D721Med (cell line): ENCODE measurements around the gene SNF8.
"Not testable (repeated sequence)": the region's sequence is repeated elsewhere in the genome, so short reads cannot be mapped to it uniquely, and the experiment has no call there.

Source experiments
- DNase-seq: peaks from one replicate; pipeline ENCODE4 v3.0.0; 2011; ENCODE audit warnings: low spot score; ENCODE audit not compliant: insufficient read length
- FAIRE-seq: peaks from 2 replicates; lab custom pipeline; 2011; peaks lifted over from hg19 to GRCh38; lab: Jason Lieb, UNC
- TF ChIP-seq, protein P1 (sequence below): IDR thresholded peaks from 2 replicates; pipeline ENCODE4 v1.5.1; 2012; ENCODE audit warnings: mild to moderate bottlenecking, control low read depth; ENCODE audit not compliant: insufficient read depth; ENCODE audit errors: missing control alignments

Gene SNF8

GRCh38 chr17:48961516-48962233 lies 17.0 kb upstream of the SNF8 start:
- DNase-seq: no peak
- FAIRE-seq: no peak

GRCh38 chr17:48960834-48961515 lies 16.3 kb upstream of the SNF8 start:
- no peak for FAIRE-seq
- TF ChIP-seq, protein P1, sequence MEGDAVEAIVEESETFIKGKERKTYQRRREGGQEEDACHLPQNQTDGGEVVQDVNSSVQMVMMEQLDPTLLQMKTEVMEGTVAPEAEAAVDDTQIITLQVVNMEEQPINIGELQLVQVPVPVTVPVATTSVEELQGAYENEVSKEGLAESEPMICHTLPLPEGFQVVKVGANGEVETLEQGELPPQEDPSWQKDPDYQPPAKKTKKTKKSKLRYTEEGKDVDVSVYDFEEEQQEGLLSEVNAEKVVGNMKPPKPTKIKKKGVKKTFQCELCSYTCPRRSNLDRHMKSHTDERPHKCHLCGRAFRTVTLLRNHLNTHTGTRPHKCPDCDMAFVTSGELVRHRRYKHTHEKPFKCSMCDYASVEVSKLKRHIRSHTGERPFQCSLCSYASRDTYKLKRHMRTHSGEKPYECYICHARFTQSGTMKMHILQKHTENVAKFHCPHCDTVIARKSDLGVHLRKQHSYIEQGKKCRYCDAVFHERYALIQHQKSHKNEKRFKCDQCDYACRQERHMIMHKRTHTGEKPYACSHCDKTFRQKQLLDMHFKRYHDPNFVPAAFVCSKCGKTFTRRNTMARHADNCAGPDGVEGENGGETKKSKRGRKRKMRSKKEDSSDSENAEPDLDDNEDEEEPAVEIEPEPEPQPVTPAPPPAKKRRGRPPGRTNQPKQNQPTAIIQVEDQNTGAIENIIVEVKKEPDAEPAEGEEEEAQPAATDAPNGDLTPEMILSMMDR: no peak
- no peak for DNase-seq

More at GRCh38 chr17:48961516-48962233, 17.0 kb upstream of the SNF8 start:
- TF ChIP-seq, protein P1: no peak

GRCh38 chr17:48954300-48954755 lies 9.7 kb upstream of the SNF8 start:
- TF ChIP-seq, protein P1: peak; percentile 93
- DNase-seq: no peak
- no peak for FAIRE-seq

GRCh38 chr17:48952904-48953303 lies 8.3 kb upstream of the SNF8 start:
- DNase-seq (no peak), FAIRE-seq (no peak)
- TF ChIP-seq, protein P1: no peak

- DNase-seq (no peak), FAIRE-seq (no peak)
- TF ChIP-seq, protein P1: no peak
These were observed 6.9 kb upstream of the SNF8 start for GRCh38 chr17:48951572-48951971.

DNA sequence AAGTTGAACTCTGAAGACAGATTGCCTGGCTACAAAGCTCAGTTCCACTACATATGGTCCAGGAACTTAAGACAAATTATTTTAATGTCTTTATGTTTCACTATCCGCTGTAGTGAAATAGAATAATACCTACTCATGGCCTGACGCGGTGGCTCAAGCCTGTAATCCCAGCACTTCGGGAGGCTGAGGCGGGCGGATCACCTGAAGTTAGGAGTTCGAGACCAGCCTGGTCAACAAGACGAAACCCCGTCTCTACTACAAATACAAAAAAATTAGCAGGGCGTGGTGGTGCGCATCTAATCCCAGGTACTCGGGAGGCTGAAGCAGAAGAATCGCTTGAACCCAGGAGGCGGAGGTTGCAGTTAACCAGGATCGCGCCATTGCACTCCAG lies 614 bp upstream of the SNF8 start:
- not testable (repeated sequence) for DNase-seq, FAIRE-seq

- TF ChIP-seq, protein P1: no peak
- FAIRE-seq (no peak), DNase-seq (no peak)
These were observed 11.6 kb downstream of the SNF8 start for GRCh38 chr17:48933035-48933434.
